ENCODE data around the gene ERCC2.
"Not testable (repeated sequence)": the region's sequence is repeated elsewhere in the genome, so short reads cannot be mapped to it uniquely, and the experiment has no call there.

ERCC2 gene

GRCh38 chr19:45352914-45353796, 17.2 kb downstream of the ERCC2 start:
- DNase-seq = no peak

GRCh38 chr19:45352471-45352870, 17.9 kb downstream of the ERCC2 start:
- DNase-seq = no peak

- no peak for DNase-seq
Observed at GRCh38 chr19:45352062-45352461, 18.3 kb downstream of the ERCC2 start.

GRCh38 chr19:45351401-45351952, 18.9 kb downstream of the ERCC2 start:
- no peak for DNase-seq

GRCh38 chr19:45350477-45351058, 19.8 kb downstream of the ERCC2 start:
- no peak for DNase-seq

GRCh38 chr19:45349430-45349941, 20.9 kb downstream of the ERCC2 start:
- no peak for DNase-seq

GRCh38 chr19:45349126-45349415, 21.3 kb downstream of the ERCC2 start:
- DNase-seq = no peak

GRCh38 chr19:45348367-45349125, 21.8 kb downstream of the ERCC2 start:
- DNase-seq = no peak

- DNase-seq = no peak
Observed at GRCh38 chr19:45347570-45348366, 22.6 kb downstream of the ERCC2 start.

- DNase-seq = peak; percentile 51 to 60
Observed at GRCh38 chr19:45346449-45346848, 23.9 kb downstream of the ERCC2 start.

- no peak for DNase-seq
Observed at GRCh38 chr19:45345506-45345860, 24.9 kb downstream of the ERCC2 start.

- no peak for DNase-seq
Observed at GRCh38 chr19:45344621-45345505, 25.5 kb downstream of the ERCC2 start.

GRCh38 chr19:45342911-45343310, 27.5 kb downstream of the ERCC2 start:
- DNase-seq = no peak

- no peak for DNase-seq
Observed at GRCh38 chr19:45340899-45341453, 29.4 kb downstream of the ERCC2 start.

- no peak for DNase-seq
Observed at GRCh38 chr19:45340232-45340898, 30.0 kb downstream of the ERCC2 start, which contains the start of gene KLC3. KLC3 (plus strand) TSS chr19:45340750; CDS start chr19:45345542, 4,792 bp downstream.

GRCh38 chr19:45339629-45340028, 30.7 kb downstream of the ERCC2 start:
- no peak for DNase-seq

- DNase-seq = no peak
Observed at GRCh38 chr19:45336696-45337251, 33.6 kb downstream of the ERCC2 start.

GRCh38 chr19:45334881-45335280, 35.5 kb downstream of the ERCC2 start:
- DNase-seq = not testable (repeated sequence)

GRCh38 chr19:45333609-45334303, 36.6 kb downstream of the ERCC2 start:
- no peak for DNase-seq

Data from SHP77 (cell line).